Progenitor cell of endocrine pancreas (in vitro differentiated cells): ENCODE data around the gene METTL16. TPM values are rescaled to one million over a fixed set of nuclear protein-coding genes. Genes with fewer than 3 reads are reported as not detected.

ENCODE experiments used
- DNase-seq: peaks from one replicate; pipeline ENCODE4 v3.0.0; 2021; ENCODE audit warnings: low spot score; ENCODE audit not compliant: unreplicated experiment
- H3K27ac Mint-ChIP-seq: 2 replicates; pipeline ENCODE4 v1.8.0; 2021; ENCODE audit warnings: mild to moderate bottlenecking, moderate library complexity, mixed read lengths
- H3K27me3 Mint-ChIP-seq: 2 replicates; pipeline ENCODE4 v1.8.0; 2021; ENCODE audit warnings: mixed read lengths
- H3K36me3 Mint-ChIP-seq: 2 replicates; pipeline ENCODE4 v1.8.0; 2022; ENCODE audit warnings: mixed read lengths; ENCODE audit not compliant: insufficient read depth
- H3K4me1 Mint-ChIP-seq: 2 replicates; pipeline ENCODE4 v1.8.0; 2021; ENCODE audit warnings: low read depth, mixed read lengths
- H3K4me3 Mint-ChIP-seq: 2 replicates; pipeline ENCODE4 v1.8.0; 2021; ENCODE audit warnings: low read depth, mild to moderate bottlenecking, moderate library complexity, mixed read lengths
- H3K9me3 Mint-ChIP-seq: 2 replicates; pipeline ENCODE4 v1.8.0; 2021; ENCODE audit warnings: low read depth, mixed read lengths
- CTCF ChIP-seq: fragments of 200-600 bp; sonication (generic); IDR thresholded peaks from one replicate; pipeline ENCODE4 v1.5.0; 2021; ENCODE audit warnings: antibody characterized with exemption, mild to moderate bottlenecking; ENCODE audit not compliant: unreplicated experiment
- total RNA-seq: library from RNA; stranded (reverse); gene quantifications from 2 replicates; pipeline ENCODE4 v1.2.1, GENCODE V29; 2021

Gene METTL16
- total RNA-seq, 1 donor from 2014 or later = 43.8 TPM

GRCh38 chr17:2370211-2370589 is 141.5 kb downstream of the METTL16 start:
- no peak overlapping the region for H3K27ac Mint-ChIP-seq
- TF ChIP-seq CTCF = no peak
- H3K36me3 Mint-ChIP-seq = peaks cover 7% of the 10 kb centered on the region
- no peak overlapping the region for H3K4me3 Mint-ChIP-seq
- H3K27me3 Mint-ChIP-seq = no peaks in the 10 kb centered on the region
- no peaks in the 10 kb centered on the region for H3K4me1 Mint-ChIP-seq
- no peaks in the 10 kb centered on the region for H3K9me3 Mint-ChIP-seq
- no peak for DNase-seq

- no peaks in the 10 kb centered on the region for H3K27me3 Mint-ChIP-seq
- no peaks in the 10 kb centered on the region for H3K4me1 Mint-ChIP-seq
- DNase-seq = no peak
- no peak overlapping the region for H3K4me3 Mint-ChIP-seq
- no peaks in the 10 kb centered on the region for H3K9me3 Mint-ChIP-seq
- no peak overlapping the region for H3K27ac Mint-ChIP-seq
- H3K36me3 Mint-ChIP-seq = peaks cover 3% of the 10 kb centered on the region
- no peak for TF ChIP-seq CTCF
Observed at GRCh38 chr17:2369551-2370210, 142.0 kb downstream of the METTL16 start.

GRCh38 chr17:2369039-2369438 is 142.6 kb downstream of the METTL16 start:
- no peak for DNase-seq
- H3K36me3 Mint-ChIP-seq = peaks cover 3% of the 10 kb centered on the region
- H3K27me3 Mint-ChIP-seq = no peaks in the 10 kb centered on the region
- H3K4me1 Mint-ChIP-seq = no peaks in the 10 kb centered on the region
- H3K4me3 Mint-ChIP-seq = no peak overlapping the region
- no peak overlapping the region for H3K27ac Mint-ChIP-seq
- no peak for TF ChIP-seq CTCF
- H3K9me3 Mint-ChIP-seq = no peaks in the 10 kb centered on the region

- DNase-seq = no peak
- H3K27ac Mint-ChIP-seq = no peak overlapping the region
- H3K9me3 Mint-ChIP-seq = no peaks in the 10 kb centered on the region
- peaks cover 3% of the 10 kb centered on the region for H3K36me3 Mint-ChIP-seq
- no peak overlapping the region for H3K4me3 Mint-ChIP-seq
- no peaks in the 10 kb centered on the region for H3K27me3 Mint-ChIP-seq
- no peak for TF ChIP-seq CTCF
- H3K4me1 Mint-ChIP-seq = no peaks in the 10 kb centered on the region
Observed at GRCh38 chr17:2368359-2368758, 143.3 kb downstream of the METTL16 start.

- DNase-seq = no peak
- peaks cover 5% of the 10 kb centered on the region for H3K36me3 Mint-ChIP-seq
- H3K4me1 Mint-ChIP-seq = no peaks in the 10 kb centered on the region
- no peak overlapping the region for H3K4me3 Mint-ChIP-seq
- no peaks in the 10 kb centered on the region for H3K27me3 Mint-ChIP-seq
- H3K9me3 Mint-ChIP-seq = no peaks in the 10 kb centered on the region
- TF ChIP-seq CTCF = peak; percentile 30
- H3K27ac Mint-ChIP-seq = no peak overlapping the region
Observed at GRCh38 chr17:2366747-2367494, 144.8 kb downstream of the METTL16 start.

Other genes with a start within 250 kb of the METTL16 start
- gene SMG6, start 208.1 kb downstream of the METTL16 start, total RNA-seq = 44.5 and 47.7 TPM in 2 replicates
- 15.2 and 16.5 TPM in 2 replicates for gene SRR, start 207.9 kb downstream of the METTL16 start, total RNA-seq
- 33.5 and 36.2 TPM in 2 replicates for gene TSR1, start 175.4 kb downstream of the METTL16 start, total RNA-seq
- gene SGSM2, start 174.4 kb downstream of the METTL16 start, total RNA-seq = 117 and 127 TPM in 2 replicates
- 32.1 and 35.5 TPM in 2 replicates for gene MNT, start 110.8 kb downstream of the METTL16 start, total RNA-seq
- 138 and 140 TPM in 2 replicates for gene PAFAH1B1, start 81.8 kb upstream of the METTL16 start, total RNA-seq
- 40.2 and 46.9 TPM in 2 replicates for gene CLUH, start 199.9 kb upstream of the METTL16 start, total RNA-seq
- gene CCDC92B, start 237.8 kb upstream of the METTL16 start, total RNA-seq = 0.87 and 1.3 TPM in 2 replicates